ENCODE measurements around the gene PARP12. TPM values are rescaled to one million over a fixed set of nuclear protein-coding genes. Genes with fewer than 3 reads are reported as not detected.

Gene PARP12
- total and polyA plus RNA-seq, 2 of the 13 experiments (the other 11 are each of a cell fraction or from before 2014, with no cell fraction given), result 15.5 to 35.2 TPM

DNA sequence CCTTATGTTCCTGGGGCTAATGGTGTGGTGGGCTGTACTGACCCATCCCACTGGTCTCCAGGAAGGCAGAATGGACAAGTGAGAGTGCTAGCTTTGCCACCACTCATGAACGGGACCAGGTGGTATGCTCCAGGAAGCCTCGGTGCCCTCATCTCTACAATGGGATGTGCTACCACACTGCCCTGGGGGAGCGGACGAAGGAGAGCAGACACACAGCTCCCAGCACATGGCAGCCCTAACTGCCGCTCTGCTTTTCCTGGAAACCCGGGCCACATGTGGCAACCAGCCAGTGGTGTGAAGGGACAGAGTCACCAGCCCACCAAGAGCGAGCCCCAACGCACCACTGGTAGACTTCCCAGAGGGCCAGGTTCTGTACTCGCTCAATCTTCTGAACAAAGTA, 35.8 kb downstream of the PARP12 start:
- in situ Hi-C loops (cut with HindIII; ENCODE audit: extremely low pct_ligation_motif_present, low pct_unique_long_range_greater_than_20kb), result no loop called here
- no TSS peak for BruUV-seq (replicated peaks)

More for the DNA sequence above, 35.8 kb downstream of the PARP12 start:
- H3K9me3 ChIP-seq (ENCODE audit: low read length), result no peaks in the 10 kb centered on the region
- POLR2A ChIA-PET, result no interaction called here
- ATAC-seq, result no peak
- no peaks in the 10 kb centered on the region for H3K27me3 ChIP-seq (ENCODE audit: control insufficient read depth in 1 of 2, insufficient read depth in 2 of 2, low read length in 2 of 2)
- no peak for FAIRE-seq
- H3K27ac ChIP-seq (ENCODE audit: extremely low read length, insufficient read depth, low read length), result no peak overlapping the region
- no peak overlapping the region for H3K9ac ChIP-seq (ENCODE audit: insufficient read depth, low read depth, low read length)
- no peak for DNase-seq (ENCODE audit: low spot score)
- H3K4me3 ChIP-seq (replicated peaks in 1 of 3; ENCODE audit: insufficient read depth in 1 of 3, low read depth in 2 of 3, low read length in 3 of 3), result no peak overlapping the region
- intact Hi-C loops (cut with micrococcal nuclease; ENCODE audit: unreplicated experiment), result no loop called here
- TF ChIP-seq ZKSCAN1 (IDR thresholded peaks at IDR 0.05; ENCODE audit: low read length) (no peak), GPN1 (CRISPR knock-in tag; IDR thresholded peaks at IDR 0.05; ENCODE audit: borderline replicate concordance) (no peak), RNF2 (conservative IDR thresholded peaks at IDR 0.05; ENCODE audit: low read depth) (no peak), FLYWCH1 (CRISPR knock-in tag; IDR thresholded peaks at IDR 0.05) (no peak), ZNF724P (CRISPR knock-in tag; IDR thresholded peaks at IDR 0.05; ENCODE audit: borderline replicate concordance) (no peak), SAP130 (CRISPR knock-in tag; IDR thresholded peaks at IDR 0.05; ENCODE audit: low read depth) (no peak), TGIF2 (CRISPR knock-in tag; IDR thresholded peaks at IDR 0.05) (no peak), SIN3B (IDR thresholded peaks at IDR 0.05; ENCODE audit: low read length) (no peak), ZNF547 (CRISPR knock-in tag; IDR thresholded peaks at IDR 0.05) (no peak), ZNF652 (CRISPR knock-in tag; IDR thresholded peaks at IDR 0.05; ENCODE audit: borderline replicate concordance, low read depth) (no peak), ZNF776 (CRISPR knock-in tag; IDR thresholded peaks at IDR 0.05) (no peak), ZNF484 (CRISPR knock-in tag; IDR thresholded peaks at IDR 0.05; ENCODE audit: borderline replicate concordance, low read depth) (no peak), NFE2L1 (CRISPR knock-in tag; IDR thresholded peaks at IDR 0.05; ENCODE audit: borderline replicate concordance) (no peak), MZF1 (CRISPR knock-in tag; IDR thresholded peaks at IDR 0.05; ENCODE audit: borderline replicate concordance) (no peak)
- TF ChIP-seq, protein P1, sequence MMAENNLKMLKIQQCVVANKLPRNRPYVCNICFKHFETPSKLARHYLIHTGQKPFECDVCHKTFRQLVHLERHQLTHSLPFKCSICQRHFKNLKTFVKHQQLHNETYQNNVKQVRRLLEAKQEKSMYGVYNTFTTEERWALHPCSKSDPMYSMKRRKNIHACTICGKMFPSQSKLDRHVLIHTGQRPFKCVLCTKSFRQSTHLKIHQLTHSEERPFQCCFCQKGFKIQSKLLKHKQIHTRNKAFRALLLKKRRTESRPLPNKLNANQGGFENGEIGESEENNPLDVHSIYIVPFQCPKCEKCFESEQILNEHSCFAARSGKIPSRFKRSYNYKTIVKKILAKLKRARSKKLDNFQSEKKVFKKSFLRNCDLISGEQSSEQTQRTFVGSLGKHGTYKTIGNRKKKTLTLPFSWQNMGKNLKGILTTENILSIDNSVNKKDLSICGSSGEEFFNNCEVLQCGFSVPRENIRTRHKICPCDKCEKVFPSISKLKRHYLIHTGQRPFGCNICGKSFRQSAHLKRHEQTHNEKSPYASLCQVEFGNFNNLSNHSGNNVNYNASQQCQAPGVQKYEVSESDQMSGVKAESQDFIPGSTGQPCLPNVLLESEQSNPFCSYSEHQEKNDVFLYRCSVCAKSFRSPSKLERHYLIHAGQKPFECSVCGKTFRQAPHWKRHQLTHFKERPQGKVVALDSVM (CRISPR knock-in tag; IDR thresholded peaks at IDR 0.05), result no peak
- TF ChIP-seq, protein P2, sequence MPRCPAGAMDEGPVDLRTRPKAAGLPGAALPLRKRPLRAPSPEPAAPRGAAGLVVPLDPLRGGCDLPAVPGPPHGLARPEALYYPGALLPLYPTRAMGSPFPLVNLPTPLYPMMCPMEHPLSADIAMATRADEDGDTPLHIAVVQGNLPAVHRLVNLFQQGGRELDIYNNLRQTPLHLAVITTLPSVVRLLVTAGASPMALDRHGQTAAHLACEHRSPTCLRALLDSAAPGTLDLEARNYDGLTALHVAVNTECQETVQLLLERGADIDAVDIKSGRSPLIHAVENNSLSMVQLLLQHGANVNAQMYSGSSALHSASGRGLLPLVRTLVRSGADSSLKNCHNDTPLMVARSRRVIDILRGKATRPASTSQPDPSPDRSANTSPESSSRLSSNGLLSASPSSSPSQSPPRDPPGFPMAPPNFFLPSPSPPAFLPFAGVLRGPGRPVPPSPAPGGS (CRISPR knock-in tag; IDR thresholded peaks at IDR 0.05), result no peak
- TF ChIP-seq, protein P3, sequence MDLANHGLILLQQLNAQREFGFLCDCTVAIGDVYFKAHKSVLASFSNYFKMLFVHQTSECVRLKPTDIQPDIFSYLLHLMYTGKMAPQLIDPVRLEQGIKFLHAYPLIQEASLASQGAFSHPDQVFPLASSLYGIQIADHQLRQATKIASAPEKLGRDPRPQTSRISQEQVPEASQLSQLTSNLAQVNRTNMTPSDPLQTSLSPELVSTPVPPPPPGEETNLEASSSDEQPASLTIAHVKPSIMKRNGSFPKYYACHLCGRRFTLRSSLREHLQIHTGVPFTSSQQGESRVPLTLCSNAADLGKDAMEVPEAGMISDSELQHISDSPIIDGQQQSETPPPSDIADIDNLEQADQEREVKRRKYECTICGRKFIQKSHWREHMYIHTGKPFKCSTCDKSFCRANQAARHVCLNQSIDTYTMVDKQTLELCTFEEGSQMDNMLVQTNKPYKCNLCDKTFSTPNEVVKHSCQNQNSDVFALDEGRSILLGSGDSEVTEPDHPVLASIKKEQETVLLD (CRISPR knock-in tag; IDR thresholded peaks at IDR 0.05; ENCODE audit: low read depth), result no peak
- no peak overlapping the region for H2AFZ ChIP-seq (ENCODE audit: low read length)
- no peaks in the 10 kb centered on the region for H4K20me1 ChIP-seq (ENCODE audit: insufficient read depth, low read length)
- H3K4me1 ChIP-seq (ENCODE audit: insufficient read depth, low read length), result no peaks in the 10 kb centered on the region
- WGBS (ENCODE audit: low lambda C conversion rate), result 100% methylated on average over 3 of the region's 9 CpGs
- no peak overlapping the region for H3K4me2 ChIP-seq (ENCODE audit: low read depth, low read length)
- H3K36me3 ChIP-seq (replicated peaks in 1 of 2; ENCODE audit: control insufficient read depth in 1 of 2, insufficient read depth in 2 of 2, low read length in 2 of 2), result peaks cover 1 to 3% of the 10 kb centered on the region in 2 experiments; a peak in 2 of 5 replicates
- no peaks in the 10 kb centered on the region for H3K79me2 ChIP-seq (ENCODE audit: insufficient read depth, low read length)
- CTCF ChIA-PET (ENCODE audit: low intra/inter-chr PET ratio, low total read pairs), result no interaction called here
